ENCODE data around the gene NISCH.
A peak's percentile ranks its signal among the peaks of the same experiment; 100 is the strongest.

Gene NISCH

GRCh38 chr3:52527732-52528585 is 72.6 kb downstream of the NISCH start:
- DNase-seq = no peak

- no peak for DNase-seq
Measured at GRCh38 chr3:52528586-52529375, 73.4 kb downstream of the NISCH start.

- no peak for DNase-seq
Measured at GRCh38 chr3:52529376-52530333, 74.3 kb downstream of the NISCH start.

- DNase-seq = no peak
Measured at GRCh38 chr3:52530918-52531826, 75.8 kb downstream of the NISCH start.

- no peak for DNase-seq
Measured at GRCh38 chr3:52531860-52532516, 76.6 kb downstream of the NISCH start.

- DNase-seq = peak; percentile 11
Measured at GRCh38 chr3:52532517-52532837, 77.1 kb downstream of the NISCH start.

GRCh38 chr3:52532838-52533622 is 77.6 kb downstream of the NISCH start:
- peak; percentile 13 for DNase-seq

GRCh38 chr3:52533623-52534280 is 78.3 kb downstream of the NISCH start, which contains the start of gene NT5DC2:
NT5DC2 (minus strand) TSS chr3:52533857; CDS start chr3:52533737, 120 bp downstream.
- peak; percentile 60 for DNase-seq

GRCh38 chr3:52534281-52535183 is 79.1 kb downstream of the NISCH start:
- no peak for DNase-seq

- DNase-seq = no peak
Measured at GRCh38 chr3:52535411-52536111, 80.2 kb downstream of the NISCH start.

- DNase-seq = no peak
Measured at GRCh38 chr3:52536112-52536368, 80.6 kb downstream of the NISCH start.

GRCh38 chr3:52536369-52537164 is 81.2 kb downstream of the NISCH start, which contains the start of gene UQCC5:
UQCC5 (plus strand) TSS chr3:52536605; CDS start chr3:52536756, 151 bp downstream.
- DNase-seq = peak; percentile 100

- DNase-seq = no peak
Measured at GRCh38 chr3:52537165-52537620, 81.8 kb downstream of the NISCH start.

GRCh38 chr3:52537726-52538421 is 82.5 kb downstream of the NISCH start:
- DNase-seq = no peak

- no peak for DNase-seq
Measured at GRCh38 chr3:52539010-52539653, 83.7 kb downstream of the NISCH start.

- DNase-seq = no peak
Measured at GRCh38 chr3:52541050-52541449, 85.6 kb downstream of the NISCH start.
